Urinary bladder (tissue), 4 donors: ENCODE results near the gene NTRK3. TPM values are rescaled to one million over a fixed set of nuclear protein-coding genes. Genes with fewer than 3 reads are reported as not detected.

Source experiments
- DNase-seq: peaks from one replicate; pipeline ENCODE4 v3.0.0-alpha.2; 2015; ENCODE audit errors: extremely low spot score
- H3K27ac ChIP-seq: one replicate; pipeline ENCODE4 v1.5.1; 2013; ENCODE audit warnings: low read depth, mild to moderate bottlenecking, moderate library complexity
- H3K36me3 ChIP-seq: one replicate; pipeline ENCODE4 v1.6.1; 2013; ENCODE audit warnings: mild to moderate bottlenecking, moderate library complexity; ENCODE audit not compliant: insufficient read depth
- H3K4me1 ChIP-seq: one replicate; pipeline ENCODE4 v1.6.1; 2013; ENCODE audit warnings: mild to moderate bottlenecking, moderate library complexity; ENCODE audit not compliant: insufficient read depth
- H3K4me3 ChIP-seq: one replicate; pipeline ENCODE4 v1.5.1; 2013; ENCODE audit warnings: low read depth, low read length
- WGBS: extraction: QIAGEN DNeasy Blood & Tissue Kit; methylation state at CpG from one replicate; pipeline ENCODE4 v1.1.7; 2013; 5-methylcytosine and 5-hydroxymethylcytosine counted together
- polyA plus RNA-seq: library from polyadenylated mRNA; stranded (reverse); fragments of 200-250 nt; gene quantifications from one replicate; pipeline ENCODE4 v1.2.3, GENCODE V29; 2013
- small RNA-seq: library from RNA; depleted of rRNA; stranded (forward); fragments of <200 nt; gene quantifications from one replicate; pipeline ENCODE3, GENCODE V24; 2014
- total RNA-seq: library from RNA; depleted of rRNA; stranded (reverse); fragments of >200 nt; gene quantifications from one replicate; pipeline ENCODE4 v1.2.3, GENCODE V29; 2014
- donor health status: healthy with polysubstance abuse.
- donor health status: healthy.

NTRK3 gene
- total and polyA plus RNA-seq, 2 donors = 10.6 to 26.4 TPM

DNA sequence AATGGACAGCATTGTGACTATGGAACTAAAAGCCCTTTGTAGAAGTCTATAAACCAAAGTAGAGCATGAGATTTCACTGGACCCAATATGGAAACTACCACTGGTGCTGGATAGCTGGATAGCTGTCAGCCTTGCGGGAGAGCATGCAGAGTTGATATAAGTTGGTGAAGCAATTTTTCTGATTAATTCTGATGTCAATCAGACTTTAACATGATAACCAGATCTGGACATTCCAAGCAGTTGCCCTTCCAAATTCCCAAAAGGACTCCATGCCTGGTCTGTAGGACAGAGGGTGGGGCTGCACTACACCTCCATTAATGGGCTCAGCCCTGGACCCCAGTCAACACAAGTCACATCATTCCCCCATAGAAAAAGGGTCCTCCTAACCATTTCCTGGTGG is 437.8 kb downstream of the NTRK3 start:
- no peak overlapping the region for H3K4me3 ChIP-seq
- 92% methylated on average over 1 of the region's 1 CpG for WGBS
- H3K27ac ChIP-seq = no peak overlapping the region
- no peaks in the 10 kb centered on the region for H3K4me1 ChIP-seq
- H3K36me3 ChIP-seq = no peaks in the 10 kb centered on the region
- no peak for DNase-seq

DNA sequence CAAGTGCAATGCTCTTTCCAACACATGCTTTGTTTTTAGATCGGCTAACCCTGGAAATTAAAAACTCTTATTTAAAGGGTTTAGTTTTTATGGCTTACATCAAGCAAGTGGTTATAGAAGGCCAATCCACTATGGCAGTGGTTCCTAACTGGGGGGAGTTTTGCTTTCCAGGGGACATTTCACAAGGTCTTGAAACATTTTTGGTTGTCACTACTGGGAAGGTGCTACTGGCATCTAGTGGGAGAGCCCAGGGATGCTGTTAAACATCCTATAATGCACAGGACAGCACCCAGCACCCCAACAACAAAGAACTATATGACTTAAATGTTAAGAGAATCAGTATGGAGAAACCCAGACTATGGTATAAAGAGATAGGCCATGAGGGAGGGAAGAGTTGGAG is 439.0 kb downstream of the NTRK3 start:
- H3K27ac ChIP-seq = no peak overlapping the region
- no peak for DNase-seq
- WGBS = 95% methylated on average over 1 of the region's 1 CpG
- no peak overlapping the region for H3K4me3 ChIP-seq
- H3K4me1 ChIP-seq = no peaks in the 10 kb centered on the region
- no peaks in the 10 kb centered on the region for H3K36me3 ChIP-seq

DNA sequence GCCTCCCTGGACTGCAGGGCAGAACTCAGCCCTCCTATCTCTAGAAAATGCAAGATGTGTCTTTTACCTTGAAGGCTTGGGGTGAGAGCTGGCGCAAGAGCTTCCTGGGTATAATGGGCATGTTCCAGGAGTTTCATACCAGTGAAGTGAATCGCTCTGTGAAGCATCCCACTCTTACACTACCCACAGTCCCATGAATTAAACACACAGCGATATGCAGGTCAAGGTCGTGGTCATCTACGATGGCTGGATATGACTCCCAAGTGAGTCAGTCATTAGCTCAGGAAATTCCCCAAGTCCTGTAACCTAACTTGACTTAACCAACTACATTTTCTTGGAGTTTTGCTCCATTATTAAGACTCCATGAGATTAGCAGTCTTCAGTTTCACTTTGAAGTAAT is 439.7 kb downstream of the NTRK3 start:
- WGBS = 83% methylated on average over 5 of the region's 5 CpGs
- Histone ChIP-seq H3K36me3 (no peaks in the 10 kb centered on the region), H3K4me1 (no peaks in the 10 kb centered on the region), H3K4me3 (no peak overlapping the region), H3K27ac (no peak overlapping the region)
- DNase-seq = no peak

DNA sequence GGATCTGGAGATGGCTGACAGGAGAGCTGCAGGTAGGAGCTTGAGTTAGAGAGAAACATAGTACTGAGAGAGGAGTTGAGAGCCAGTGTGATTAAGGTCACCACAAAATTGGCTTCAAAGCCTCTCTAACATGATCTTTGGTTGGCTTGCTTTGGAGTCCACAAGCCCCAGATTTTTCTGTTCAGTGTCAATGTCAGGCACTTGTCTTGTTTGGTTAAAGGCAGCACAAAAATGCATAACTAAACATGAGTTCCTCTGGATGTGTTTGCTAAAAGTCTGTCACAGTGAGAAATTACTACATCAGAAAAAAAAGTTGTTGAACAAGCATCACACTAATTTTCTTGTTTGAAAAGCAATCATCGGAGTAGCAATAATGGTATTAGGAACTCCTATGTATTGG is 440.5 kb downstream of the NTRK3 start:
- H3K27ac ChIP-seq = no peak overlapping the region
- no peak overlapping the region for H3K4me3 ChIP-seq
- WGBS = 90% methylated on average over 1 of the region's 1 CpG
- no peak for DNase-seq
- H3K4me1 ChIP-seq = no peaks in the 10 kb centered on the region
- H3K36me3 ChIP-seq = no peaks in the 10 kb centered on the region

Small RNA genes lying within 50 kb of the gene (small RNA-seq; reads per million reads assigned to genes)
- not detected for gene MED28P6

Other genes with a start within 250 kb of the NTRK3 start
- gene MRPL46, start 210.6 kb upstream of the NTRK3 start, total RNA-seq = 17.7 TPM
- 33.1 TPM for gene MRPL46, start 210.6 kb upstream of the NTRK3 start, polyA plus RNA-seq
- 19.8 TPM for gene MRPS11, start 211.0 kb upstream of the NTRK3 start, total RNA-seq
- 38.7 TPM for gene MRPS11, start 211.0 kb upstream of the NTRK3 start, polyA plus RNA-seq